Measurements from ENCODE around the gene MAK.
A peak's percentile ranks its signal among the peaks of the same experiment; 100 is the strongest.
"Not testable (repeated sequence)": the region's sequence is repeated elsewhere in the genome, so short reads cannot be mapped to it uniquely, and the experiment has no call there.

The MAK gene

DNA sequence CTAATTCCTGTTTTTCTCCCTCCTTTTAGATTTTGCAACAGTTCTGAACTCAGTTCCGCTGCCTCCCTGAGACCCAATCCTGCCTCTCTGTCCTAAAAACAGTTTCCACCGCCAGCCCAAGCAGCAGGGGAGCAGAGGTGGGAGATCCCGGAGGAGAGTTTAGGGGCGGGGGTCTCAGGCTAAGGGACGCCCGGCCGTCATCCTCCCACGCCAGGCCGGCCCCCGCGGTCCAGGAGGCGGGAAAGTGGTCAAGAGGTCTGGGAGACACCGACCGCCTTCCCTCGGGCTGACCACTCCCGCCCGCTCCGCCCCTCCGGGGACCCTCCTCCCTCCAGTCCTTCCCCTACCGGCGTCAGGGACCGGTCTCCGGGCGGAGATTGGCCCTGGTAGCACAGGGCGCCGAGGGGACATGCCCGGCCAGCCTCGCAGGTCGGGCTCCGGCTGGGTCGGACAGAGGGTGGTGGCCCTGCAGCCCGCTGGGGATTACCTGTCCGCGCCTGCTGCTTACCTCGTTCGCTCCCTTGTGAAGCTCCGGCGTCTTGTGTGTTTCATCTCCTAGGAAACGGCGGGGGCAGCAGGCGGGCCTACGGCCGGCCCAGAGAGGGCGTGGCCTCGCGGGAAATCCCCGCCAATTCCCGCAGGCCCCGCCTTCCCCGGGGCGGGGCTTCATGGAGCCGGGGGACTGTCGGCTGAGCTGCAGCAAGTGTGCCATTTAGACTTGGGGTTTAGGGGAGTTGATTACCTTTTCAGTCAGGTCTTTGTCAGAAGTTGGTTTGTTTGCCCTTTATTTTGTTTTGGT lies at the start of gene MAK:
Gene MAK, minus strand, starts transcription at position 545 of the 799 bp plus-strand sequence. CDS start 7,891 bp downstream, outside the sequence.
- DNase-seq: peak; percentile 88

- peak; percentile 27 for DNase-seq
Observed at GRCh38 chr6:10886691-10887502, 48.6 kb upstream of the MAK start, which contains the start of gene SYCP2L. Gene SYCP2L (plus strand): TSS chr6:10887052. CDS start chr6:10887127, 75 bp downstream.

GRCh38 chr6:10886365-10886690 lies 48.0 kb upstream of the MAK start:
- DNase-seq: not testable (repeated sequence)

GRCh38 chr6:10884245-10884972 lies 46.1 kb upstream of the MAK start:
- no peak for DNase-seq

DNA sequence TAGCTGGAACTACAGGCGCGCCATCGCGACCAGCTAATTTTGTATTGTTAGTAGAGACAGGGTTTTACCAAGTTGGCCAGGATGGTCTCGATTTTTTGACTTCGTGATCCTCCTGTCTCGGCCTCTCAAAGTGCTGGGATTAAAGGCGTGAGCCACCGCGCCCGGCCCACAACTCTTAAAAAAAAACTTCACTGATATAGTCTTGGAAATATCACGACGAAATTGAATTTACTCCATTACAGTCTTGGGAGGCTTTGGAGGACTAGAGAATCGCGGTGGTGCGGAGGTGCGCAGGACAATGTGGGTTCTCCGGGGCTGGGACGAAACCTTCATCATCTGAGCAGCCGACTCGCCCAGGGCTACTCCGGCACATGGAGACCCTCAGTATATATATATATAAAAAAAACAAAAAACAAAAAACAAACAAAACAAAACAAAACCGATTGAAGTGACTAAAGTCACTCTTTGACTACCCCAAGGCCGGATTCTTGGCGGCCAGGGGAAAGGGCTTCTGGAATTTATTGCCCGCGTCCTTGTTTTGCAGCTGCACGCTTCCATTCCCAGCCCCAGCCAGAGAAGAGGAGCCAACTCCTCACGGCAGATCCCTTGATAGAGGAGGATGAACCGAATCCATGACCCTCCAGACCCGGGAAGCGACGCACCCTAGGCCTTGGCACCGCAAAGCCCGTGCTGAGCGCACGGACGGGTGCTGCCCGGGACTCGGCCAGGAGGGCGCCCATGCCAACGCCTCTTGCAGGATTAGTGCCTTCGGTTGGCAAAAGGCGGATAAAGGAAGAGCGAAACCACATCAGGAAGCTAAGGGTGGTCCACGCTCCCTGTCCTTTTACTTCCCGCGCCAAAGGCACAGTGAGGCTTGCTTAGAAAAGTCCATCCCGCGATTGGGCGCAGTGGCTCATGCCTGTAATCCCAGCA lies 45.2 kb upstream of the MAK start:
- no peak for DNase-seq

GRCh38 chr6:10882657-10883171 lies 44.4 kb upstream of the MAK start:
- DNase-seq: peak; percentile 13

DNA sequence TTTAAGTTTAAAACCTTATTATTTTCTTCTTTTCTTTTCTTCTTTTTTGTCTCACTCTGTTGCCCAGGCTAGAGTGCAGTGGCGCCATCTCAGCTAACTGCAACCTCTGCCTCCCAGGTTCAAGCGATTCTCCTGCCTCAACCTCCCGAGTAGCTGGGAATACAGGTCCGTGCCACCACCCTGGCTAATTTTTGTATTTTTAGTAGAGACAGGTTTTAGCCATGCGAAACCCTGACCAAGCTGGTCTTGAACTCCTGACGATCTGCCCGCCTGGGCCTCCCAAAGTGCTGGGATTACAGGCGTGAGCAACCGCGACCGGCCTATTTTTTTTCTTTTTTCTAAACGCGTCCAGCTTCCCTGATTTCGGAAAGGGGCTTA lies 43.9 kb upstream of the MAK start:
- not testable (repeated sequence) for DNase-seq

DNA sequence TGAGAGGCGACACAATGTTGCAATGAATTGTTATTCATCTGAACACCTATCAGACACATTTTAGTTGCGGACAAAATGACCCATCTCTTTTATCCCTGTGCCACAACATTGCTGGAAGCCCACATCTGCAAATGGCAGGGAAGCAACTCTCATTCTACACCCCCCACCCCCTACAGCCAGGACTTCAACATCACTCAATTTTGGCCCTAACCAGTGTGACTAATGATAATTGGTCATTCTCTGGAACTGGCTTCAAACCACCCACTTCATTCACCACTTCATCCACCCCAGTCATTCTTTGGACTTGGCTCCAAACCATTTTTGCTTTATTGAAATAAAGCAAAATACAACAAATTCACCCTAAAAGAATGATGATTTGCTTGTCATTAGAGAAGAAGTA lies 42.0 kb upstream of the MAK start:
- DNase-seq: no peak

- no peak for DNase-seq
Observed at GRCh38 chr6:10877871-10878270, 39.5 kb upstream of the MAK start.

DNA sequence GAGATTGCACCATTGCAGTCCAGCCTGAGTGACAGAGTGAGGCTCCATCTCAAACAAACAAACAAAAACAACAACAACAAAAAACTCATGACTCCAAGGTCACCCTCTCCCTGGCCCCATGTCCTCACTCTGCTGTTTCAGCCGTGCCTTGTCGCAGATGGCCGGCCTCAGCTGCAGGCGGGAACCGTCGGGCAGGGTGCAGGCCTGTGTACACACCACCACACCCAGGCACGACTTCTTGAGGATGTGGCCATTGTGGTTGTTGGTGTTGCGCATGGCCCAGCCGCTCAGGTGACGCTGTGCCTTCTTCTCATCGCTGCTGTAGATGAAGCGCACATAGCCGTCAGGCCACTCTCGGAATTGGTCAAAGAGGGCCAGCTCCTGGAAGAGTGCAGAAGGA lies 38.7 kb upstream of the MAK start:
- no peak for DNase-seq

GRCh38 chr6:10875026-10875425 lies 36.7 kb upstream of the MAK start:
- DNase-seq: no peak

DNA sequence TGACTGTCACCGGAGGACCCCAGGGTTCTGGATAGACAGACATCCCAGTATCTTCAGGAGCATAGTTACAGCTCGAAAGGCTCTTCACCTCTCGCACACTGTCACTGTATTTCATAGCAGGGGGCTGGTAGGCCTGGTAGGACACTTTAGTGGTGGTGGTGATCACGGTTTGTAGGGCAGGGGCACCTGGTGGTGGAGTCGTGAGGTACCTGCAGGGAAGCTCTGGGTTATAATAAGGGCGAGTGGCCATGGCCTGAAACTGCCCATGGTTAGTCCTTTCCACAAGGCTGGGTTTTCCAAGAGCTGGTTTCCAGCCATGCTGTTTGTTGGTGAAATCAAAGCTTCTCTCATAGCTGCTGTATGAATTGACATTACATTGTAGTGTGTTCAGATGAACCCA lies 35.9 kb upstream of the MAK start:
- no peak for DNase-seq

DNA sequence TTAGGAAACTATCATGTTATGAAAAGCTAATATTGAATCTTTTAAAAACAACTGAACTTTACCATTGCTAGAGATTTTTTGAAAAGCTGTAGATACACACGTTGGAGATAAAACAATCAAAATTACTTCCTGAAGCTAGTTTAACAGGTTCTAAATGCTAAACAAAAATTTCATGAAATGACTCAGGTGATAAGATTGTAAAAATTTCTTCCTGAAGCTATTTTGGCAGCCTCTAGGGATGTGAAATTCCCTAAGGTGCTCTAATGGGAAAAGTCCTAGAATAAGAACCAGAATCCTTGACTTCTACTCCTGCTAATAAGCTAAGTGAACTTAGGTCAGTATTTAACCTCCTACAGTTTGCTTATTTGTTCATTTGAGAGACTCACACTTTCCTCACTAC lies 35.0 kb upstream of the MAK start:
- DNase-seq: no peak

GRCh38 chr6:10867952-10868351 lies 29.6 kb upstream of the MAK start:
- no peak for DNase-seq

DNA sequence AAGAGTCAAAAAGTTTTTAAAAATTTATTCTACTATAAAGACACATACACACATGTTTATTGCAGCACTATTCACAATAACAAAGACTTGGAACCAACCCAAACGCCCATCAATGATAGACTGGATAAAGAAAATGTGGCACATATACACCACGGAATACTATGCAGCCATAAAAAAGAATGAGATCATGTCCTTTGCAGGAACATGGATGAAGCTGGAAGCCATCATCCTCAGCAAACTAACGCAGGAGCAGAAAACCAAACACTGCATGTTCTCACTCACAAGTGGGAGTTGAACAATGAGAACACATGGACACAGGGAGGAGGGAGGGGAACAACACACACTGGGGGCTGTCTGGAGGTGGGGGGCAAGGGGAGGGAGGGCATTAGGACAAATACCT lies 28.4 kb upstream of the MAK start:
- not testable (repeated sequence) for DNase-seq

GRCh38 chr6:10863031-10863430 lies 24.7 kb upstream of the MAK start:
- DNase-seq: not testable (repeated sequence)

- DNase-seq: no peak
Observed at GRCh38 chr6:10862361-10862760, 24.0 kb upstream of the MAK start.

DNA sequence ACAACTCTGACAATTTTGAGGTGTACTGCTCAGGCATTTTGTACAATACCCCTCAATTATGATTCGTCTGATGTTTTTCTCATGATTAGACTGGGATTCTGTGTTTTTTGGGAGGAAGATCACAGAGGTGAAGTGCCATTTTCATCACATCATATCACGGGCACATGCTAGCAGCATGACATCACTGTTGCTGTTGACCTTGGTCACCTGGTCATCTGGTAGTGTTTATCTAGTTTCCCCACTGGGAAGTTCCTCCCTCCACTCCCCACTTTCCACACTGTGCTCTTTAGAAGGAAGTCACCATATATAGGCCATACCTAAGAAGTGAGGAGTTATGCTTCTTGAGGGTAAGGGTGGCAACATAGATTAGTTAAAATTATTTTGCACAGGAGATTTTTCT lies 22.7 kb upstream of the MAK start:
- DNase-seq: no peak

- no peak for DNase-seq
Observed at GRCh38 chr6:10857259-10857658, 18.9 kb upstream of the MAK start.

GRCh38 chr6:10854922-10855632 lies 16.7 kb upstream of the MAK start:
- DNase-seq: no peak

DNA sequence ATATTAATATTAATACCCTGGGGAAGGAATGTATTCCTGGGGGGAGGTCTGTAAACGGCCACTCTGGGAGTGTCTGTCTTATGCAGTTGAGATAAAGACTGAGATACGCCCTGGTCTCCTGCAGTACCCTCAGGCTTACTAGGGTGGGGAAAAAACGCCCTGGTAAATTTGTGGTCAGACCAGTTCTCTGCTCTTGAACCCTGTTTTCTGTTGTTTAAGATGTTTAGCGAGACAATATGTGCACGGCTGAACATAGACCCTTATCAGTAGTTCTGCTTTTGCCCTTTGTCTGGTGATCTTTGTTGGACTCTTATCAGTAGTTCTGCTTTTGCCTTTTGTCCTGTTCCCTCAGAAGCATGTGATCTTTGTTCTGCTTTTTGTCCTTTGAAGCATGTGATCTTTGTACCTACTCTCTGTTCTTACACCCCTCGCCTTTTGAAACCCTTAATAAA lies 15.5 kb upstream of the MAK start:
- not testable (repeated sequence) for DNase-seq
